NCI-H524 treated with DMSO at 0.1 percent for 48 hours (cell line): ENCODE results near the gene RMND1.
"Not testable (repeated sequence)": the region's sequence is repeated elsewhere in the genome, so short reads cannot be mapped to it uniquely, and the experiment has no call there.

Experiments
- DNase-seq: peaks from one replicate; lab custom pipeline; 2025; lab: John Stamatoyannopoulos, UW

Gene RMND1

DNA sequence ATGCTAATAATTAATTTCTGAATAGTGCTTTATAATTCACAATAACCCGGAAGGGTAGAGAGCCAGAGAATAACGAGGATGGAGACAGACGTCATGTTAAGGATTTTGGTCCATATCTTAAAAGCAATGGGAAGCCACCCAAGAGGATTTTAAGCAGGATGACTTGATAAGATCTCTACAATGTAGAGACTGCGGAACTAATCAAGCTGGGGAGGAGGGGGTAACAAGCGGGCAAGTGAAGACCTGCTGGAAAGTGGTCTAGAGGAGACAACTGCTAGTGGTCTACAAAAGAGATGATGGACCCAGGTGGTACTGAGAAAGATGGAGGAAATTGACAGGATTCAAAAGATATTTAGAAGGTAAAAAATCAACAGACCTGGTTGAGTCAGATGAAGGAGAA is 67.8 kb downstream of the RMND1 start:
- no peak for DNase-seq

DNA sequence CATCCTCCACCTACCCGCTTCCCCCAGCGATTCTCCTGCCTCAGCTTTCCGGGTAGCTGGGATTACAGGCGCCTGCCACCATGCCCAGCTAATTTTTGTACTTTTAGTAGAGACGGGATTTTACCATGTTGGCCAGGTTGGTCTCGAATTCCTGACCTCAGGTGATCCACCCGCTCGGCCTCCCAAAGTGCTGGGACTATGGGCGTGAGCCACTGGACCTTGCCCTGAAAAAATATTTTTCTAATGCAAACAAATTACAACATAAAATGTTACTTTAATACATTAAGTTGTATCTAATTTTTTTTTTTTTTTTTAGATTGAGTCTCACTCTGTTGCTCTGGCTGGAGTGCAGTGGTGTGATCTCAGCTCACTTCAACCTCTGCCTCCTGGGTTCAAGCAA is 69.3 kb downstream of the RMND1 start:
- not testable (repeated sequence) for DNase-seq

DNA sequence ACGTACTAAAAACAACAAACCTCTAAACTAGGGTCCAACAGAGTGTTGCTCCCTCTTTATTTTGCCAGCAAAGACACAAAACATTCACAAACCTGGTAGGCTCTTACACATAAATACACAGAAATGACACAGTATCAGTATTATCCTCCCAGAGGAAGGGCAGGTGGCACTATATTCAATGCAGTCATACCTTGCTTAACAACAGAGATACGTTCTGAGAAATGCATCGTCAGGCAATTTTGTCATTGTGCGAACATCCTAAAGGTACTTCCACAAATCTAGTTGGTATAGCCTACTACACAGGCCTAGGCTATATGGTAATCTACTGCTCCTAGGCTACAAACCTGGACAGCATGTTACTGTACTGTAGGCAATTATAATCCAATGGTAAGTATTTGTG is 70.2 kb downstream of the RMND1 start:
- no peak for DNase-seq

DNA sequence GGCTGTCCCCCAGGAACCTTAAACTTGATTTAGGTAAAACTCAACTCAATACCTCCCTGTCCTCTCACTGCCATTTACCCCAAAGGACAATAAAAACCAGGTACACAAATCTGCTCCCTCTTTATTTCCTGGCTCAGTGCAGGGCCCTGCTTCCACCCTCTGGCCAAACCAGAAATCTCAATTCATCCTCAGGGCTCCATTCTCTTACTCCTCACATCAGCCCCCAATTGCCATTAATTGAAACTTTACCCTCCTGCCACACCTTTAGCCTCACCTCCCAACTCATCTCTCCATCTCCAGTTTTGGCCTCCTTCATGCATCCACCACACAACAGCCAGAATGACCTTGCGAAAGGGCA is 71.1 kb downstream of the RMND1 start:
- DNase-seq, result no peak

DNA sequence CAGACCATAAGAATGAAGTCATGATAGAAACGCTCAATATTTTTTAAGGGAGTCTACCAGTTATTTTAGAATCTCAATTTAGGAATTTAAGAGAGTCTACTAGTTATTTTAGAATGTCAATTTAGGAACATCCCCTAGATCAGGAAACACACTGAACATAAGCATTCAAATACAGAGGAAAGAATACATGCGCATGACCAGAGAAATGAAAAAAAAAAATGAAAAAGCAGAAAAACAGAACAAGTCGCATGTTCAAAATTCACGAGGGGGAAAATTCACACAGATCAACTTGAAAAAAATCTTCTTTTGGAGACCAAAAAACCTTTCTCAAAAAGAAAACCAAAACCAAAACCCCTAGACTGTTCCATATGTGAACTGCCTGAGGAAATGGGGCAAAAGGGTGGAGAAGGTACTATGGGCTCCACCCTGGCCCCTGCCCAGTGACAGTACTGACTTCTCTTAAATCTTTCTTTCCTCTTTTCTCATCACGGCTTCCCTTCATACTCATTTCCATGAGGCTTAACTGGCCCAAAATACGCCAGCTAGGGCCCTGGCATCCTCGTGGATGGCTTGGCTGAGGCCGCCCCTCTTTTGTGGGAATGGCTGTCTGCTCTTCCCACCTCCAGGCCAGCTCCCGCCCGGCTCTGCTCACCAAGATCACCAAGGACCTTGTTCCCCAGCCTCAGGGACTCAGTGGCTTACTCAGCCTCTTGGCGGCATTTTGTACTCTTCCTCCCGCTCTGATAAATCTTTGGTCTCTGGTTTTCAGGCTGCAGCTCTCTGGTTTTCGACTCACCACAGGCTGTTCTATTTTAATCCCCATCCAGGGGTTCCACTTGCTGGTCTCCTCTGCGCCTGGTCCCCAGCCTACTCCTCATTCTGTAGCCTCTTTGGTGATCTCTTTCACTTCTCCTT is 71.7 kb downstream of the RMND1 start:
- DNase-seq, result no peak

DNA sequence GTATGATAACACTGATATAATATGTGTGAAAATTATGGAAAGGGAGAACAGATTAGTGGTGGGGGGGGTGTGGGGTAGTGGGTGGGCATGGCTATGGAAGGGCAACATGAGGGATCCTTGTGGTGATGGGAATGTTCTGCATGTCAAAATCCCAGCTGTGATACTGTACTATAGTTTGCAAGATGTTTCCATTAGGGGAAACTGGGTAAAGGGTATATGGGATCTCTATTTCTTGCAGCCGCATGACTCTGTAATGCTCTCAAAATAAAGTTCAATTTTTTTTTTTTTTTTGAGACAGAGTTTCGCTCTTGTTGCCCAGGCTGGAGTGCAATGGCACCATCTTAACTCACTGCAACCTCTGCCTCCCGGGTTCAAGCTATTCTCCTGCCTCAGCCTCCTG is 74.8 kb downstream of the RMND1 start:
- DNase-seq, result no peak

DNA sequence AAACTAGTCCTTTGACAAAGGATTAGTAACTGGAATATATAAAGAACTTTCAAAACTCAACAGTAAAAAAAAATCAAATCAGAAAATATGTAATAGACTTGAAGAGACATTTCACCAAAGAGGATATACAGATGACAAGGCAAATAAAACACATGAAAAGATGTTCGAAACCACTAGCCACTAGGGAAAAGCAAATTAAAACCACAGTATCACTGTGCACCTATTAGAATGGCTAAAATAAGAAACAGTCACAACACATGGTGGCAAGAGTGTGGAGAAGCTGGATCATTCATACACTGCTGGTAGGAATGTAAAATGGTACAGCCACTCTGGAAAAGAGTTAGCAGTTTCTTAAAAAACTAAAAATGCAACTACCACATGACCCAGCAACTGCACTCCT is 75.5 kb downstream of the RMND1 start:
- no peak for DNase-seq

DNA sequence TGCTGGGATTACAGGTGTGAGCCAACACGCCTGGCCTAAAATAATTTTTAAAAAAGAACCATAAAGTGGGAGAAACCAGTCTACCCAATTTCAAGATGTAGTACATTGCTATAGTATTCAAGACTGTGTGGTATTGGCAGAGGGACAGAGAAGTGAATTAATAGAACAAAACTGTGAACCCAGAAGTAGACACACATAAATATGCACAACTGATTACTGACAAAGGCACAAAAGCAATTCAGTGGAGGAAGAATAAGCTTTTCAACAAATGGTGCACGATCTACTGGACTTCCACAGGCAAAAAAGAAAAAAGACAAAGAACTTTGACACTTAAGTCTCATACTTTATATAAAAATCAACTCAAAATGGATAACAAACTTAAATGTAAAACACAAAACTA is 76.1 kb downstream of the RMND1 start:
- no peak for DNase-seq

DNA sequence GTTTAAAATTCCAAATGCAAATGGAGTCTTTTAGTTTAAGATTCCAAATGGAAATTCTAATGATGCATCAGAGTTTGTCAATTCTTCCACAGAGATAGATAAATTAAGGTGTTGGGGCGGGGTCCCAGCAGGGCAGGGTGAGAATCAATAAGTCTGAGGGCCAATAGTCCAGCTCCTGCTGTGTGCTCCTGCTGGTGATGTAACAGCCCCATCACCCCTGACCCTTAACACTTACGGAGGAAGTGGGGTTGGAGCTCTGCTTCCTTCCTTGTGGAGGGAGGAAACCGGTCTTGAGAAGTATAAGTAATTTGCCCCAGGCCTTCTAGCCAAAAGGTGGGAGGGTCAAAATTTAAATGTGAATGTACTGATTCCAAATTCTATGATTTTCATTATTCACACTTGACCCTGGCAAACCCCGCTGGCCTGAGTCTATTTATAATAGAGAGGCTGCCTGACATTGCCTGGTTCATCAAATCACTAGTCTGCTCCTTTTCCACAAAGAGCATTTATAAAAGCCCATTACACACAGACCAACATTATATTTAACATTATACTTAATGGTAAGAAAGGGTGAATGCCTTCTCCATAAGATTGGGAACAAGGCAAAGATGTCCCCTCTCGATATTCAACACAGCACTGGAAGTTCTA is 77.8 kb downstream of the RMND1 start:
- no peak for DNase-seq

DNA sequence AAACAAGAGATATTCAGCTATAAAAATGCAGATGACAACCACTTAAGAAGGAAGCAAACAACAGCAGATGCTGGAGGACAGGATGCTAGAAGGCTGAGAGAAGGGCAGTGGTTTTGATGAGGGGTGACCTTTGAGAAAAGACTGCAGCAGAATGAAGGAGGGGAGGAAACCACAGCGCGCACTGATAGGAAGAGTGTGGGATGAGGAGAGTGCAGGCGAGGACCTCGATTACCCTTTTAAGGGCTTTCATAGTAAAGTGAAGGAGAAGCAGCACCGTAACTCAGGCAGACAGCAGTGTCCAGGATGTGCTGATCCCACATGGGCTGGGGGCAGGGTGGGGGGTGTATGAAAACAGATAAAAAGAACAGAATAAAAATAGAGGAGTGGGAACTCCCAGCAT is 79.8 kb downstream of the RMND1 start:
- DNase-seq, result no peak

DNA sequence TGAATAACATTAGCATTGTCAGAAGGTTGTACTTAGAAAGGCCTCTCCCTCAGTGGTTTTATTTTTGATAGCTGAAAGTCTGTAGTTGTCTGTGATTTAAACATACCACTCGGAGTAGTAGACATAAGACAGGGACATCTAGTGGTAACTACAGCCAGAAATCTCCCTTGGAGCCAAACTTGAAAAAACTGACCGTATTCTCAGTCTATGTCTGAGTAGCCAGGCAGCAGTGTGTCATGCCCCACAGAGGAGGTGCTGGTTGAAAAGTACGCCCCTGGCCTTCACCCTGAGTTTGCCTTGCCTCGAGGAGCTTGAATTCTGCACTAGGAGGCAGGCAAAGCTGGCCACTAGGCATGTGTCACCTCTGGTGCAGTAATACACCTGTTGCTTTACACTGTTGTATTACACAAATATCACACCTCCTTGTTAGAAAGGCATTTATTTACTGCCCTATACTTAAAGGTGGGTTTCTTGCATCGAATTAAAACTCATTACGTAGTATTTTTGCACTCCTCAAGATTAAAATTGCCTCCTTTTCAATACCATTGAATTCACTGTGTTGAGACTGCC is 81.3 kb downstream of the RMND1 start:
- DNase-seq, result no peak

DNA sequence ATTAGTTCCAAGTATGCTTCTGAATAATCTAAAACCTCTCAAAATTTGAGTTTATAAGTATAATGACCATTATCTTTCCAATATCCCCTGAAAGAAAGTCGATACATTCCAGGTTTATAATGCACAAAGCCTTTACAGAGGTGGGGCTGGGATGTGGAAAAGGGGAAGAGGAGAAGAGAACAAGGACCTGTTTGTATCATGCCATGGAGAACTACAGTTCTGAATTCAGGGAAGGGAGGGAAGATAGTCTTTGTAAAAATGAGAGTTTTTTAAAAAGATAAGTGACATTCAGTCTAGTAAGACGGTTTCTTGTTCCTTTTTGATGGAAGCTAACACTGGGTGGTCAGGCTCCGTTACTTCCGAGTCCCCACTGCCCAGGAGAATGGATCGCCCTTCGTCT is 86.7 kb downstream of the RMND1 start:
- DNase-seq, result no peak

DNA sequence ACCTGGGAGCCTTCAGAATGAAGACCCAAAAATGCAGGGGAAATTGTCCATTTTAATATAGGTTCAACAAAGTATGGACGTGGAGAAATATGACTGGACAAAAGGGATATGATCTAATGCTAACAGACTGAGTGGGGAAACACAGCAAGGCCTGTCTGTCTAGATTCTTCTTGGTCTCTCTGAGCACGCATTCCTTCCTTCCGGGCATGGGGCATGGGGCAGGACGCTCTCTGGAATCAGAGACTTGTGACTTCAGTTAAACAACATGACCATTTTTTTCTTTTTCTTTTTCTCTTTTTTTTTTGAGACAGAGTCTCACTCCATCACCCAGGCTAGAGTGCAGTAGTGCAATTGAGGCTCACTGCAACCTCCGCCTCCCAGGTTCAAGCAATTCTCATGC is 92.4 kb downstream of the RMND1 start:
- no peak for DNase-seq

DNA sequence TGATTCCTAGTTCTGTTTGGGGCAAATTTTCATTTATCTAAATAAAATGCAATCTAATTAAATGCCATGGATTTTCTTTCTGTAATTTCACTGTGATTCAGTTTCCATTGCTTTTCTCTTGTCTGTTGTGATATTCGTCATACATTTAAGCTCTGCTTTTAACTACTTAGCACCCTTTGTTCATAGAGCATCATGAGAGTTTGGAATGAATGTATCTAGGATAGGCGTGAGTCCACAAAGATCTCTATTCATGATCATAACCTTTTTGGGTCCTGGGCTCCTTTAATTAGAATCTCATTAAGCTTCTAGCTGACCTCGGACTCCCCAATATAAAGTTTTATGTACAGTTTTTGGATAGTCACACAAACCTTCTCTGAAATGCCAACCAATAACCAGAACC is 93.5 kb downstream of the RMND1 start:
- DNase-seq, result no peak

DNA sequence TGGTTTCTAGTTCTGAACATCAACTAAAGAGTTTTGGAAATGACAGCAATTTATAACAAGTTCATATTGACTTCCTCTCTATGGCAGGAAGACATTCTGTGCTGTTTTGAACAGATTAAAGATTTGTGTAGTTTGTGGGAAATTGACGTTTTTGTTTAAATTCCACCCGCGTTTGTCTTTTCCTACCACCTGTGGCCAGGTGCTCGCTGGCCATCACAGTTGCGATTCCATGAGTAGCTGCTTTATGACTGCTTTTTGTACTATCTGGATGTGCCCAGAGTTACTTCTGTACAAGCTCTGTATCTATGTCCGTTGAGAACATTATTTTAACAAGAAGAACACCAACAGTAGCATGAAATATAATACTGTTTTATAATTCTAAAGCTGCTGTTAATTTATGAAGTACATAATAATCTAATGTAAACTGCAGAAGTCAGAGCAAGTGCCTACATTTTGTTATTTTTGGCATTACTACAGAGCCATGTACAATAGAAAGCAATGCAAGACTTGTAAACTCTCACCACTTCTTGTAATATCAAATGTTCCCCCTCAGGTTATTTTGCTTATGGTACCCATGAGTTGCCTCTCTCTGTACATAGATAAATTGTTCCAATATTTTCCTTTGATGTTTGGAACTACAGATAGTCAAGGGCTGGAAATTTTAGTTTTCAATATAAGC is 94.0 kb downstream of the RMND1 start:
- DNase-seq, result no peak

DNA sequence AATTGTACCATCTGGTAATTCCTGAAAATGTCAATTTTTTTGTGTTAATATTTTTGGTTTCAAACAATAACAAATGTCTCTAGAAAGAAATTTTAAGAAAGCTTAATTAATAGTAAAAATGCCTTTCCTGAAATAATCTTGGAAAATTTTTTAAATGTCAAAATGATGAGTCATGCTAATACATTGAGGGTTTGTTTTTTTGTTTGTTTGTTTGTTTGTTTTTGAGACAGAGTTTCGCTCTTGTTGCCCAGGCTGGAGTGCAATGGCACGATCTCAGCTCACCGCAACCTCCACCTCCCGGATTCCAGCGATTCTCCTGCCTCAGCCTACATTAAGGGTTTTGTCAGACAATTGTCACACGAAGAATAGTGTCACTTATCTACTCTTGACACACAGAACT is 94.9 kb downstream of the RMND1 start:
- not testable (repeated sequence) for DNase-seq
